ENCODE measurements around the gene RPL26.

DNA sequence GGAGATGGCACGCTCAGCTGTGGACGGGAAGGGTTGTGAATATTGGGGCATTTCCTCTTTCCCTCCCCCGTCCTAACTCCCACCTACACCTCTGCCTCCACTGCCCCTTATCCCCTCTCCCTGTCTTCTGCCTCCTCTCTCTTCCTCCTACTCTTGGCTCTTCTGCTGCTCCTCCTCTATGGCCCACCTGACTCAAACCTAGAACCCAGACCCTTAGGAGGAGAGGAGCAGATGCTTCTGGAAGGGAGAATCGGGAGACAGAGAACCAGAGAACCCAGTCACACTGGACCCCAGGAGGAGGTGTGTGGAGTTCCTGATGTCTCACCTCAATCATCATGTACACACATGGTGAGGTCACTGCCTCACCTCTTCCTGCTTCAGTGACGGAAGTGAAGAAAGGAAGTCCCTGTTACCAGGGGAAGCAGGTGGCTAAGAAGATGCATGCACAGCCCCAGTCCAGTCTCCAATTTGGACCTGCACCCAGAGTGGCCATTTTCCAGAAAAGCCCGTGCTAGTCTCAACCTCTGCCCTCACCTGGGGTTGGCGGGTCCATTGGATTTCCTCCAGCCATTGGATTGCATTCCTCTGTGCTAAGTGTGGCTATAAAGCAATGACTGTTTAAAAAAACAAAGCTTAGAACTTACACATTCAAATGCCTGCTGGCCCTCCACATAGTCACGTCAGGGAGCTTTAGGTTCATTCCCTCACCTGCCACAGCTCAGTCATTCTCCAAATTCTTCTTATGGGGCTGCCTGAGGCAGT is 10.7 kb upstream of the RPL26 start:
- TF ChIP-seq, protein P1, sequence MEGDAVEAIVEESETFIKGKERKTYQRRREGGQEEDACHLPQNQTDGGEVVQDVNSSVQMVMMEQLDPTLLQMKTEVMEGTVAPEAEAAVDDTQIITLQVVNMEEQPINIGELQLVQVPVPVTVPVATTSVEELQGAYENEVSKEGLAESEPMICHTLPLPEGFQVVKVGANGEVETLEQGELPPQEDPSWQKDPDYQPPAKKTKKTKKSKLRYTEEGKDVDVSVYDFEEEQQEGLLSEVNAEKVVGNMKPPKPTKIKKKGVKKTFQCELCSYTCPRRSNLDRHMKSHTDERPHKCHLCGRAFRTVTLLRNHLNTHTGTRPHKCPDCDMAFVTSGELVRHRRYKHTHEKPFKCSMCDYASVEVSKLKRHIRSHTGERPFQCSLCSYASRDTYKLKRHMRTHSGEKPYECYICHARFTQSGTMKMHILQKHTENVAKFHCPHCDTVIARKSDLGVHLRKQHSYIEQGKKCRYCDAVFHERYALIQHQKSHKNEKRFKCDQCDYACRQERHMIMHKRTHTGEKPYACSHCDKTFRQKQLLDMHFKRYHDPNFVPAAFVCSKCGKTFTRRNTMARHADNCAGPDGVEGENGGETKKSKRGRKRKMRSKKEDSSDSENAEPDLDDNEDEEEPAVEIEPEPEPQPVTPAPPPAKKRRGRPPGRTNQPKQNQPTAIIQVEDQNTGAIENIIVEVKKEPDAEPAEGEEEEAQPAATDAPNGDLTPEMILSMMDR (conservative IDR thresholded peaks at IDR 0.05 in 1 of 2, IDR thresholded peaks at IDR 0.05 in 1 of 2; ENCODE audit: low read depth in 1 of 2, low read length in 2 of 2): no peak
- no peak for TF ChIP-seq EZH2 (IDR thresholded peaks at IDR 0.05; ENCODE audit: low read length, missing control alignments)
